Ammon's horn (tissue), 1 donor: ENCODE results near the gene RPS16.

Source experiments
- DNase-seq: peaks from one replicate; pipeline ENCODE4 v3.0.0-alpha.2; 2016; ENCODE audit warnings: low spot score

Gene RPS16

GRCh38 chr19:39407410-39407659, 28.4 kb downstream of the RPS16 start:
- DNase-seq = no peak

GRCh38 chr19:39406656-39407409, 28.9 kb downstream of the RPS16 start, which contains the start of gene ZFP36:
Gene ZFP36 (plus strand): TSS chr19:39406847. CDS start chr19:39406905, 58 bp downstream.
- peak; percentile 86 for DNase-seq

DNA sequence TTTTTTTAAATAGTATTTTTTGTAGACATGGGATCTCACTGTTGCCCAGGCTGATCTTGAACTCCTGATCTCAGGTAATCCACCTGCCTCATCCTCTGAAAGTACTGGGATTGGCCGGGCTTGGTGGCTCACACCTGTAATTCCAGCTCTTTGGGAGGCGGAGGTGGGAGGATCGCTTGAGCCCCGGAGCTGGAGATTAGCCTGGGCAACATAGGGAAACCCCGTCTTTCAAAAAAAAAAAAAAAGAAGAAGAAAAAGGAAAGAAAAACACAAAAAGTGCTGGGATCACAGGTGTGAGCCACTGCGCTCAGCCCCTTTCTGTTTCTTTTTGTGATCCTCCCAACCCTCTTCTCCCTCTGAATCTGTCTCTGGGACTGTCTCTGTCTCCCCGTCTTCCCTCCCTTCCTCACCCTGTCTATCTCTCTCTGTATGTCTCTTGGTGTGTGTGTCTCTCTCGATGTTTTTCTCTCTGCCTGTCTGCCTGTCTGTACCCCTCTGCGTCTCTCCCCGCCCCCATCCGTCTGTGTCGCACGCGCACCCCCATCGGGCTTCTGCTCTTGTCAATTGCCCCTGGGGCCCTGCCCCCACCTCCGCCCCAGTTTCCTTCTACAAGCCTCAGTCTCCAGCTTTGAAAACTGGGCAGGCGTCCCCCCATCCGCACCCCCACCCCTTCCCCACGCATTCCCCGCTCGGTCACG, 29.6 kb downstream of the RPS16 start:
- no peak for DNase-seq

GRCh38 chr19:39405261-39405957, 30.3 kb downstream of the RPS16 start:
- DNase-seq = no peak

DNA sequence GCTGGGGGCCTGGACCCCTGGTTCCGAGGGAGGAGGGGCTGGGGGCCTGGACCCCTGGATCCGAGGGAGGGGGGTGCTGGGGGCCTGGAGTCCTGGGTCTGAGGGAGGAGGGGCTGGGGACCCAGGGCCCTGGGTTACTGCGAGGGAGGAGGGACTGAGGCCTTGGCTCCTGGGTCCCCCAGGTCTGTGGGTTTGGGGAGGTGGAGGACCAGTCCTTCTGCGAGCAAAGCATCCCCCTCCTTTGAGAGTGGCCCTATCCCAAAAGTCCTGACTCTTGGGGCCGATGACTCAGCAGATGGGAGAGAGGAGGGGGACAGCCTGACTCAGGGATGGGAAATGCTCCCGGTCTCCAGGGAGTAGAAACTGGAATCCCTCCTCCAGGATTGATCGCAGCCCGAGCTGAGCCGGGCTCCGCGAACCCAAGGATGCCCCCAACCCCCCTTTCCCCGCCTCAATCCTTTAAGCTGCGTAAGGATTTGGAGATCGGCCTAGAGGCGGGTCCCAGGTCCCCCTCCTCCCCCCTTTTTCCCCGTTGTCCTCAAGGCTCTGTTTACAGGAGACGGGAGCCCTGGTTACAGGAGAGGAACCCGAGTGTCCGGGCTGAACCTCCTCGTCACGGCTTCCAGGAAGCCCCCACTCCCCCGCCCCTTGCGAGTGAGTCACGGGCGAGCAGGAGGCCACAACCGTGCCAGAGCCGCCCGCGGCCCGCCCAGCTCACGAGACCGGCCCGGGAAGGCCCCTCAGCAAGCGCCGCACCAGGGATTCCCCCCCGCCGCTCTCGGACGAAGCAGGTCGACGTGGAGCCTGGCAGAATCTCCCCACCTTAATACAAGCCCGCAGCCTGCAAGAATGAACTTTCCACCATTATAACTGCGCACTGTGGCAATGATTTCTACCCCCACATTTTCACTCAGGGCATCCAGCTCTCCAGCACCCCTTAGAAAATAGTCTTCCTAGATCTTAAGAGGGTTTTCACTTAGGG, 32.1 kb downstream of the RPS16 start:
- peak; percentile 76 for DNase-seq

DNA sequence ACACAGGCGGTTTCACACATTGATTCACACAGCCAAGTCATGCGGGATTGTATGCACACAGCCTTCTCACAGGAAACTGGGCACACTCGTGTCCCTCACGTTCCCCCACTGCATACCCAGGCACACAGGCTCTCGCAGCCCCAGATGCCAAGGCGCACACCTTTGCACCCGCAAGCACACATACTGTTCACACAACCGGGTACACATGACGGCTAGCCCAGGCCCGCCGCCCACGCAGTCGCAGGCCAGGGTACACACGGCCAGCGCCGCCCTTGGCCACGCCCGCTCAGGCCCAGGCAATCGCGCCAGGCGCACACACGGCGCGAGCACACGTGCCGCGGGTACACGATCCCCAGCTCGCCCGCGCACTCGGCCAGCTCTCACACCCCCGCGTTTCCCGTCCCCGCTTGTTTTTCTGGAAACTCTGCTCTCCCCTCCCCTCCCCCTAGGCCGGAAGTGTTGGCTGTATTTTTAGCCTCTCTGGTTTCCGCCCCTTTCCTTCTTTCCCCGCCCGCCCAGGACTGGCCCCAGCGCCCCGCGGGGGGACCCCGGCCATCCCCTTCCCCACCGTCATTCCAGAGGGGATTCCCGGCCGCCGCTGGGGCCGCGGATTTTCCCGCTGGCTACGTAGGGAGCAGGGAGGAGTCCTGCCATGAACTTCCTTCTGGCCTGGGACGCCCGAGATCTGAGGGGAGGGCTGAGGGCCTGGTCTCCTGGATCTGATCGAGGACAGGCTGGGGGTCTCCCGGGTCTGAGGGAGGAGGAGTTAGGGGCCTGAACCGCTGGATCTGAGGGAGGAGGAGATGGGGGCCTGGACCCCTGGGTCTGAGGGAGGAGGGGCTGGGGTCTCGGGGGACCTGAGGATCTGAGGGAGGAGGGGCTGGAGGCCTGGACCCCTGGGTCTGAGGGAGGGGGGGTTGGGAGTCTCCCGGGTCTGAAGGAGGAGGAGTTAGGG, 33.1 kb downstream of the RPS16 start:
- peak; percentile 80 for DNase-seq

DNA sequence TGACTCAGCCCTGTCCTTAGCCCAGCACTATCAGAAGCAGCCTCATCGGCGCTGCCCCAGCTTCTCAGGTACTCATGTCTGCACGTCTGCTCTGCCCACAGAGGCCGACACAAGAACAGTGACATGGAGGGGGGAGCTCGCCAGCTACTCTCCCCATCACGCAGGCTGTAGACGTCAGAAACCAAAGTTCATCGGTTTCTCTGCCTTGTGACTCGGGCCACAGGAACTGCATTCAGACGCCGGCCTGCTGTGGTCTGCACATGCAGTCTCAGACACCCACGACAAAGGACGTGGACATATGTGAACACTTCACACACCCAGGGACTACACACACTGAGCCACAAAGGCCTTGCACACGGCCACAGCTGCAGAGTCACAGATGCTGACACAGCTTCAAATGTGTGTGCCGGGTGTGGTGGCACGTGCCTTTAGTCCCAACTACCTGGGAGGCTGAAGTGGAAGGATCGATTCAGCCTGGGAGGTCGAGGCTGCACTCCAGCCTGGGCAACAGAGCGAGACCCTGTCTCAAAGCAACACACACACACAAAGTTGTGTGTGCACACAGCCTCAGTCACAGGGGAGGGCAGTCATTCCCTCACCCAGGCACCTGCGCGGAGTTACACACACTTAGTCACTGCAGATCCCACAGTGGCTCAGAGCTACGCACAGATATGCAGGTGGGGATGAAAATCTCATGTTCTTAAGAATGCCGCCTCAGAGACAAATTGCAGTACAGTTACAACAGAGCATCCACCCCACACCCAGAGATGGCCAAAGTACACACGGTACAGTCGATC, 34.0 kb downstream of the RPS16 start:
- peak; percentile 50 for DNase-seq

DNA sequence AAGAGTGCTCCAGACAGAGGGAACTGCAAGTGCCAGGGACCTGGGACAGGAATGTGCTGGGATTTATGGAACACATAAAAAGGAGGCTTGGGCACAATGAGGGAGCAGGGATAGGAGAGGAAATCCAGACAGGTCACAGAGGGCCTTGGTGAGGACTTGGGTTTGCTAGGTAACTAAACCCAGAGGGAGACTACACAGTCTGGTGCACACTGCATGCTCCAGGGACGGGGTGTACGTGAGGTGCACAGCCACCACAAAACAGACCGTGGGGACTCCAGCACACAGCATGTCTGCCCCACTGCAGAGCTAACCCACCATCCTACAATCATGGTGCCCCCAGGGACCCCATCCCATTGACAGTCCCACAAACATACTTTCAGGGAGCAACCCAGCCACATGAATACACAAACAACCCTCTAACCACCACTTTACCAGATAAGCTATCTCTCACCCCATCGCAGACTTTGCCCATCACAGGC, 34.6 kb downstream of the RPS16 start:
- DNase-seq = no peak

GRCh38 chr19:39400061-39400460, 35.7 kb downstream of the RPS16 start:
- no peak for DNase-seq

- no peak for DNase-seq
These were observed 36.1 kb downstream of the RPS16 start for GRCh38 chr19:39399668-39400050.

GRCh38 chr19:39398297-39398864, 37.4 kb downstream of the RPS16 start:
- DNase-seq = peak; percentile 67

DNA sequence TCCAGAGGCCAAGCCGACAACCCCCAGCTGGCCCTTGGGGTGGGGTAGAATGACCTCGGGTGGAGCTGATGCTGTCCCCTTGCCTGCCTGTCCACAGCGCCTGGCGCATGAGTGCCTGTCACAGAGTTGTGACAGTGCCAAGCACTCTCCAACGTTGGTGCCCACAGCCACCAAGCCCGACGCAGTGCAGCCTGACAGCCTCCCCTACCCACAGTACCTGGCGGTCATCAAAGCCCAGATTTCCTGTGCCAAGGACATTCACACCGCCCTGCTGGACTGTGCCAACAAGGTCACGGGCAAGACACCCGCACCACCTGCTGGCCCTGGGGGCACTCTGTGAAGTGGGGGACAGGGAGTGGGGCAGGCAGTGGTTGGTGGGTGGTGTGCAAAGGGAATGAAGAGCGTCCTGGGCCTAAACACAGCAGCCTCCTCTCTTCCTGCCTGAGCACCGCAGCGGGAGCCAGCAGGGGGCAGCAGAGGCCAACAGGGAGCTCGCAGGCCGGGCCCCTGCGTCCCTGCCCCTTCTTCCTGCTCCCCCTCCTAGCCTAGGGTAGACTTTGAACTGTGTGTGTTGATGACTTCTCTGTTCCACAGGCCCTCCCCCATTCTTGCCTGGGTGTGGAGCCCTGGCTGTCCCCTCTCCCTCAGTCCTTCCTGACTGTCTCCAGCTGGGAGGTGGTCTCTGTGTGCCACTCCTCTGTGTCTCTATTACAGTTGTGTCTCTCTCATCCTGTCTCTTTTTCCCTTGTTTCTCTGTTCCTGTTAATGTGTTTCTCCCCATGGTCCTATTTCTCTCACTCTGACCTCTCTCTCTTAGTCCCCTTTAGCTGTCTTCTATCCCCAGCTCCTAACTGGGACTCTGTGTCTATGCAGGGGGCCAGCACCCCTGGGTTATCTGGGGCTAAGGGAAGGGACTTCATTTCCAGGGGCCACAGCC, 38.1 kb downstream of the RPS16 start:
- DNase-seq = peak; percentile 86

DNA sequence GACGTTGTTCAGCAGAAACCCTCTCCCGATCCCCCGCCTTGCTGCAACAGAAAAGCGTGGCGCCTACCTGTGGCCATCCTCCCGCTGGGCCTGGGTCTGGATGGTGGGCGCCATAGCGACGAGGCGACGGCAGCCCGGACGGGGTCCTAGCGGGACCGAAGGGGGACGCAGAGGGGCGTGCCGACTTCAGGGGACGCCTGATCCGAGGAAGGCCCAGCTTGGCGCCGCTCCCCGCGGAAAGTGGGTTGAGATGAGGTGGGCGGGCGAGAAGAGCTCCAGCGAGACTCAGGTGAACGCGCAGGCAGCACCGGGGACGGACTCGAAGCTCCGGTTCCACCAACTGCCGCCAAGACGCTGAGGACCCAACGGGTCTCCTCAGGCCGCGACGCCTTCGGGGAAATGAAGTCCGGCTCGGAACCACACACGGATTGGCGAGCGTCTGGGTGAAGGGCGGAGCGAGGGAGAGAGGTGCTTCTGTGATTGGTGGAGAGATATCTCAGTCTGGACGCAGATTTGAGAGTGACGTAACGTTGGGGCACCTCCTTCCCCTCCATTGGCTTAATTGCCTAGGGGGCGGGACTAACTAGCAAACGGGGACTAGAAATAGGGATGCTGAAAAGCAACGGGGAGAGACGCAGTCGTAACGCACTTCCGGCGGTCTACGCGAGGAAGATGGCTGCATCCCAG, 44.9 kb downstream of the RPS16 start, which contains the start of the genes MED29 and PAF1:
Gene MED29, plus strand, starts transcription at position 628 of the 687 bp plus-strand sequence. Its CDS starts 45 bp downstream, at position 673.
Gene PAF1, minus strand, starts transcription at position 356 of the 687 bp plus-strand sequence. Its CDS starts 242 bp downstream, at position 114.
- DNase-seq = peak; percentile 100

DNA sequence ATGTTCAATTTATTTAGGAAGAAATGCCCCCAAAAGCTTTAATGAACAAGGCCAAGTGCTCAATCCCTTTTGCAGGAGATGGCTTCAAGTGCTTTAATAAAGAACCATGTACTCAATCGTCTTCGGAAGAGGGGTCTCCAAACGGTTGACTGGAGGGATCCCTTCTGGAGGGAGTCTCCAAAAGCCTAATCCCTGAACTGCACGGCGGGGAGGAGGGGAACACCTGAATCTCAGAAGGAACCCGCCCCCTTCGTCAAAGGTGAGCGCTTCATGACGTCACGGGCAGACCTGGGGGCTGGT, 45.3 kb downstream of the RPS16 start:
- no peak for DNase-seq

DNA sequence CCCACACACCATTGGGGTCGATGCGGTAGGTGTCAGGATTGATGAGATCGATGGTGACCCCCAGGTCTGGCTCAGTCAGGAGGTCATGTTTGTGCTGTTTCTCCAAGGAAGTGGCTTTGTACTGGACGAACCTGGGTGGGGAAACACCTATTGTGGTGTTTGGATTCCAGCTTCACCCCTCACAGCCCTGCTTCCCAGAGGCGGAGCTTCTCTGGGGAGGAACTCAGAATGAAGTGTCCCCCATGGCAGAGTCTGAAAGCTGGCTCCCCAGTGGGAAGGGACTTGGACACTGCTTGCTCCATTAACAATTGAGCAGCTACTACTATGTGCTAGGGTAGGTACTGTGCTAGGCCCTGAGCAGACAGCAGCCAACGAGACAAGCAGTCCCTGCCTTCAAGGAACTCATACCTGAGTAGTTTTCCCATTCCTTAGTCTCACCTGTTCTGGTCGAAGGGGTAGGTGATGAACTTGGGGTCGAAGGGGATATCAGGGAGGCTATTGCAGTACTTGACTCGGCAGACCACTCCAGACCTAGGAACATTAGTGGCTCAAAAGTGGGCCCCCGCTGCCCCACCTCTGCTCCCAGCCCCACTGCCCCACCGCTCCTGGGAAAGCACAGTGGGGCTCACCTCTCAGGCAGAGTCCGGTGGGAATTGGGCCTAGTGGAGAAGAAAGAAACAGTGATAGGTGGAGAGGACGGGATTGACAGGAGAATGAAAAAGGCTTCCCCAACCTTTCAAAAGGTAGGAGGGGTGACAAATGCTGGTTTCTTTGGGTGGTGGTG, 45.9 kb downstream of the RPS16 start:
- DNase-seq = no peak

GRCh38 chr19:39388657-39389056, 47.1 kb downstream of the RPS16 start:
- DNase-seq = no peak

DNA sequence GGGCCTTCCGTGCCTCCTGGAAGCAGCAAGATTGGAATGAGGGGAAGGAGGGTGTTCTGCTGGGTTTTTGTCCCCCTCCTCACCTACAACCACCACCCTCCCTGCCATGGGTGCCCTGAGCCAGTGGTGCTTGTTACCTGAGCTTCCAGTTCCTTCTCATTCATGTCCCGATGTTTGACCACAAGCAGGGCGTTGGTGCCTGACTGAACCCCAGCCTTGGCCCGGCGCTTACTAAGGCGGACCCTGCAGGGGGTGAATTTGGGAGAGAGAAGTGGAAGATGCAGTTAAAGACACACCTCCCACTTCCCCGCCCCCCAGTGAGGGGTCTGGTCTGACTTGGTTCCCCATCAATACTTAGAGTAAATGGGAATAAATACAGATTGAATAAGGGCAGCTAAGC, 49.2 kb downstream of the RPS16 start:
- DNase-seq = no peak
